GM18909 (cell line): ENCODE measurements around the gene ZSCAN10.
A peak's percentile ranks its signal among the peaks of the same experiment; 100 is the strongest.
"Not testable (repeated sequence)": the region's sequence is repeated elsewhere in the genome, so short reads cannot be mapped to it uniquely, and the experiment has no call there.

ENCODE experiments used
- ATAC-seq: cut with Tn5 transposase; IDR thresholded peaks from one replicate; pipeline ENCODE4 v1.9.1; 2021; ENCODE audit warnings: mild to moderate bottlenecking; ENCODE audit not compliant: unreplicated experiment, poor library complexity

Gene ZSCAN10

GRCh38 chr16:3066440-3066748 is 32.7 kb downstream of the ZSCAN10 start:
- ATAC-seq = no peak

GRCh38 chr16:3065742-3066439 is 33.2 kb downstream of the ZSCAN10 start:
- no peak for ATAC-seq

GRCh38 chr16:3065069-3065741 is 33.9 kb downstream of the ZSCAN10 start, which contains the start of gene IL32:
Gene IL32 (plus strand): TSS chr16:3065640. CDS start chr16:3065812, 172 bp downstream.
- ATAC-seq = no peak

DNA sequence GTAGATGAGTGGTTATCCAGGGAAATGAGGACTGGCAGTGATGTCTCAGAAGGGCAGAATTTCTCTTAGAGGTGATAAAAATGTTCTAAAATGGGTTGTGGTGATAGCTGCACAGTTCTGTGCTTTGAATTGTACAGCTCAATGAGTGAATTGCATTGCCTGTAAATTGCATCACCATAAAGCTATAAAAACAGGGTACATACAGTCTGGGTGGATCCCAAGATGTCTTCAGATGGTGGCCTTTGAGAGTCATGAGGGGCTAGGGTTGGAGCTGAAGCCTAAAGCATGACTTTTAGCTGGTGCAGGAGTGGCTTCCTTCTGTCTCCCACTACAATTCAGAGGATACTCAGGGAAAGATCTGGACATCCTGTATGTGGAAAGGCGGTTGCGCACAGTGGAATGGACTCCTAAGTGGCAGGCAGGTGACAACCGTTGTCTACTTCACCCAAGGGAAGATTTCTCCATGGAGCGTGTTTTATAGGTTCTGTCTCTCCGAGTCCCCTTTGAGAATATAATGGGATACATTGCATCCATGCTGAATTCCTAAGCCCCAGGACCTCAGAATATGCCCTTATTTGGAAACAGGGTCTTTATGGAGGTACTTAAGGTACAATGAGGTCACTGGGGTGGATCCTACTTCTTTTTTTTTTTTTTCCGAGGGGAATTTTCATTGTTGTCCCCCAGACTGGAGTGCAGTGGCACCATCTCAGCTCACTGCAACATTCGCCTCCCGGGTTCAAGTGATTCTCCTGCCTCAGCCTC is 35.3 kb downstream of the ZSCAN10 start:
- ATAC-seq = no peak

- no peak for ATAC-seq
These were observed 36.5 kb downstream of the ZSCAN10 start for GRCh38 chr16:3062553-3062952.

DNA sequence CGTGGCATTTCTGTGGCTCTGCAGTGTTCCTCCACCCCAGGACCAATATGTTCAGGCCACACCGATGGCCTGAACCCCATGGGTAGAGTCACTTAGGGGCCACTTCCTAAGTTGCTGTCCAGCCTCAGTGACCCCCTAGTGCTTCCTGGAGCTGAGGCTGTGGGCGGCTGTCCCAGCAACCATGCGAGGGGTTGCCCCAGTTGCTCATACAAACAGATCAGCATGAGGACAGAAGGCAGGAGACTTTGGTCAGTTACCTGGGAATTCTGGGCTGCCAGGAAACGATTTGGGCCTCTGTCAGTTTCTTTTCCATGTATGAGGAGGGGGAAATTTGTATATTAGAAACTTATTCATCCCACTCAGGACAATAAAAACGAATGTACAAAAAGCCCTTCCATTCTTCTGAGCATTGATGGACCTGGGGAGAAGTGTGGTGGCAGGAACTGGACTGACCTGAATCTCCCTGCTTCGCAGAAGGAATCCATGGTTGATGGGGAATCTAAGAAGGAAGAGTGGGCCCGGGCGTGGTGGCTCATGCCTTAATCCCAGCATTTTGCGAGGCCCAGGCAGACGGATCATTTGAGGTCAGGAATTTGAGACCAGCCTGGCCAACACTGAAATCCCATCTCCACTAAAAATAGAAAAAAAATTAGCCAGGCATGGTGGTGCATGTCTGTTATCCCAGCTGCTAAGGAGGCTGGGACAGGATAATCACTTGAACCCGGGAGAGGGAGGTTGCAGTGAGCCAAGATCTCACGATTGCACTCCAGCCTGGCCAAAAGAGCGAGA is 38.6 kb downstream of the ZSCAN10 start:
- no peak for ATAC-seq

GRCh38 chr16:3059723-3060242 is 39.3 kb downstream of the ZSCAN10 start:
- peak; percentile 2 for ATAC-seq

DNA sequence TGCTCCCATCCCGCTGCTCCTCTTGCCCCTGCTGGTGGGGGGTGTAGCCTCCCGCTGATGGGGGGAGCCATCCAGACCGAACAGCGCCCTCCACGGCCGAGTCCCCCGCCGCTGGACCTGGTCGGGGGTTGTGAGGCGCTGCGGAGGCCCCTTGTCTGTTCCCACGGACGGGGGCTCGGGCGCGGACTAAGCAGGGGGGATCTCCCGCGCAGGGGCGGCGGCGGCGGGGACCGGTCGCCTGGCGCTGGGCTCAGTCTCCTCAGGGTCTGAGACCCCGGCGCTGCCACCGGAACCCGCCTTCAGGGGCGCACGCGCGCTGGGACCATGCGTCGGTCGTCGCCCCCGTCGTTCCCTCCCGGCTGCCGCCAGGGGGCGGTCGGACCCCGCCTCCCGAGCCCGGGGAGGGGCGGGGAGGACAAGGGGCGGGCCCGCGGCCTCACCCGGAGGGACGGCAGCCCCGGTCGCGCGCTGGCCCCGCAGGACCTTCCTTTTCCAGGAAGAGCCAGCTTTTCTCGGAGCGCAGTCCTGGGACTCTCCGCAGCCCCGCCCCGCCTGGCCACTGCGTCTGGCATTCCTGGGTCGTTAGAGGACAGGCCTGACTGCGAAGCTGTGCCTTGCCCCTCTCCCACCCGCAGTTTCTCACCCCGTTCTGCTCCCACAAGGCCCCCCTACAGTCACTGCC is 39.9 kb downstream of the ZSCAN10 start:
- peak; percentile 81 for ATAC-seq

DNA sequence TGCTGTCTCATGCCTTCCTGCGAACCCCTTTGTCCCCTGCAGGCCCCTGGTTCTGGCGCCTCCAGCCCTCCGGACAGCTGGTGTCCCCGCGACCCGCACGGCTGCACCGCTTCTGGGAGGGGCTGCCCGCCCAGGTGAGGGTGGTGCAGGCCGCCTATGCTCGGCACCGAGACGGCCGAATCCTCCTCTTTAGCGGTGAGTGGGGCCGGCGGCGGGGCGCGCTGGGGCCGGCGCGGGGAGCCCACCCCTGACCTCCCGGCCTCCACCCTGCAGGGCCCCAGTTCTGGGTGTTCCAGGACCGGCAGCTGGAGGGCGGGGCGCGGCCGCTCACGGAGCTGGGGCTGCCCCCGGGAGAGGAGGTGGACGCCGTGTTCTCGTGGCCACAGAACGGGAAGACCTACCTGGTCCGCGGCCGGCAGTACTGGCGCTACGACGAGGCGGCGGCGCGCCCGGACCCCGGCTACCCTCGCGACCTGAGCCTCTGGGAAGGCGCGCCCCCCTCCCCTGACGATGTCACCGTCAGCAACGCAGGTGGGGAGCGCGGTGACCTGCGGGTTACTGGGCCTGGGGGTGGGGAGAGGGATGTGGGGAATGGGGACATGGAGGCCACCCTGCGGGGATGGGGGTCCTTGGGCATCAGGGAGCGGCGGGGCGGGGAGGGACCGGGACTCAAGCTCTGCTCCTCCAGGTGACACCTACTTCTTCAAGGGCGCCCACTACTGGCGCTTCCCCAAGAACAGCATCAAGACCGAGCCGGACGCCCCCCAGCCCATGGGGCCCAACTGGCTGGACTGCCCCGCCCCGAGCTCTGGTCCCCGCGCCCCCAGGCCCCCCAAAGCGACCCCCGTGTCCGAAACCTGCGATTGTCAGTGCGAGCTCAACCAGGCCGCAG is 40.7 kb downstream of the ZSCAN10 start:
- ATAC-seq = peak; percentile 13

DNA sequence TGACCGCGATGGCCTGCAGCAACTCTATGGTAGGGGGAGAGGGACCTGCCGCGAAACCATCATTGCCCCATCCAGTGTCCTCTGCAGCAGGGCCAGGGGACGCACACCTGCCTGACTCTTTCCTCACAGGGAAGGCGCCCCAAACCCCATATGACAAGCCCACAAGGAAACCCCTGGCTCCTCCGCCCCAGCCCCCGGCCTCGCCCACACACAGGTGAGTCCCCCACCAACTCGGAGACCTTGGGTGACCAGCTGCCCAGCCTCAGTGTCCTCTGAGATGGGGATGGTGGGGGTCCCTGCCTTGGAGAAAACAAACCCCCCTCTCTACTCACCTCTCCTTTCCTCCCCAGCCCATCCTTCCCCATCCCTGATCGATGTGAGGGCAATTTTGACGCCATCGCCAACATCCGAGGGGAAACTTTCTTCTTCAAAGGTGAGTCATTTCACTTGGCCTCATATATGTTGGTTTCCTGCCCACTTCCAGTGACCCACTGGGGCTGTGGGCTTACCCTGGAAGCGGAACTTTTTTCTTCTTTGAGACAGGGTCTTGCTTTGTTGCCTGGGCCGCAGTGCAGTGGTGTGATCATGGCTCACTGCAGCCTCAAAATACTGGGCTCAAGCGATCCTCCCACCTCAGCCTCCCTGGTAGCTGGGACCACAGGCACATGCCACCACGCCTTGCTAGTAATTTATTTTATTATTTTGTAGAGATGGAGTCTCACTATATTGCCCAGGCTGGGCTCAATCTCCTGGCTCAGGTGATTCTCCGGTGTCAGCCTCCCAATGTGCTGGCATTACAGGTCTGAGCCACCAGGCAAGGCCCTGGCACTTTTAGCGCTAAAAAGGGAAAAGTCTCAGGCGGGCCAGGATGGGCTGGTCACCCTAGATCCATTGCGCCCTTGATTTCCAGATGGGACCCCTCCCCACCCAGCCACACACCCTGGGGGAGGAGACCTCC is 41.6 kb downstream of the ZSCAN10 start:
- ATAC-seq = no peak

GRCh38 chr16:3056336-3057180 is 42.5 kb downstream of the ZSCAN10 start:
- ATAC-seq = no peak

DNA sequence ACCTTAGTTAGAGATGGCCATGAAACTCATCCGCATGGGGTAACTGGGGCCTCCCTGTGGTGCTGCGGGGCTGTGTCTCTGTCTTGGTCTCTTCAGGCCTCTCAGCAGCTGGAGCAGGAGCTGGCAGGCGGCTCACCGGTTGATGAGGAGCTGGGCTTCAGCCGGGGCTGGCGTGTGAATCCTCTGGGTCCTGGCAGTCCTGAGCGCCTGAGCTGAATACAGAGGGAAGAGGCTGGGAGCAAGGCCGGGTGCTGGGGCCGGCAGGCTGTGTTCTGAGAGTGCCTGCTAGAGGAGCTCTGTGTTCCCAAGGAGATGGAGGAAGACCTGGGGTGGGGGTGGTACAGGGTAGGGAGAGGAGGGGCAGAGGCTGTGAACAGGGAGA is 43.4 kb downstream of the ZSCAN10 start:
- not testable (repeated sequence) for ATAC-seq

GRCh38 chr16:3054965-3055733 is 43.9 kb downstream of the ZSCAN10 start:
- no peak for ATAC-seq

- ATAC-seq = not testable (repeated sequence)
These were observed 45.8 kb downstream of the ZSCAN10 start for GRCh38 chr16:3053330-3053710.

GRCh38 chr16:3052571-3053329 is 46.3 kb downstream of the ZSCAN10 start:
- ATAC-seq = not testable (repeated sequence)
